Activated naive CD4-positive, alpha-beta T cell treated with anti-CD3 and anti-CD28 coated beads, Interleukin-2, amount 50 U/mL, for 72 hours (primary cell): ENCODE data around the gene PRR4. TPM values are rescaled to one million over a fixed set of nuclear protein-coding genes. Genes with fewer than 3 reads are reported as not detected.

ENCODE experiments used
- ATAC-seq, 2 donors: fragments of 150-1000 bp; cut with Tn5 transposase; 2 replicates each; pipeline ENCODE4 v1.10.0; 2021; ENCODE audit warnings: mild to moderate bottlenecking in 2 of 2, moderate library complexity in 2 of 2
- DNase-seq, 2 donors: peaks; one replicate each; pipeline ENCODE4 v3.0.0; 2021 to 2022; ENCODE audit warnings: low spot score in 2 of 2
- H3K27ac Mint-ChIP-seq, 2 donors: one replicate each; pipeline ENCODE4 v1.8.0; 2022; ENCODE audit warnings: mild to moderate bottlenecking in 2 of 2, mixed read lengths in 2 of 2
- H3K36me3 Mint-ChIP-seq, 2 donors: one replicate each; pipeline ENCODE4 v1.8.0; 2022; ENCODE audit warnings: mixed read lengths in 2 of 2
- H3K9me3 Mint-ChIP-seq, 2 donors: one replicate each; pipeline ENCODE4 v1.8.0; 2022; ENCODE audit warnings: mixed read lengths in 2 of 2
- total RNA-seq, 2 donors: library from RNA; stranded (reverse); gene quantifications; one replicate each; pipeline ENCODE4 v1.2.3, GENCODE V29; 2022

The PRR4 gene
- 1 to 10 TPM in 1 of 2 donors, under 1 TPM in 1; 0.48 to 2.4 TPM for total RNA-seq

GRCh38 chr12:10849425-10849878, at the start of gene PRR4:
TSS of gene PRR4 (minus strand) at chr12:10849475. CDS start at chr12:10849437, 38 bp downstream.
- H3K27ac Mint-ChIP-seq, result no peak within 1 kb of the TSS
- peaks cover 0 to 5% of the 10 kb centered on the region in 2 donors for H3K9me3 Mint-ChIP-seq
- H3K36me3 Mint-ChIP-seq, result peaks cover 0 to 7% of the 10 kb centered on the region in 2 donors
- ATAC-seq (peak; percentile 31 to 37), DNase-seq (no peak)

GRCh38 chr12:10896854-10897253, 47.6 kb upstream of the PRR4 start:
- Mint-ChIP-seq H3K27ac (no peak overlapping the region), H3K36me3 (peaks cover 15 to 26% of the 10 kb centered on the region in 2 donors), H3K9me3 (peaks cover 0 to 9% of the 10 kb centered on the region in 2 donors)
- no peak for DNase-seq
- ATAC-seq, result no peak

- H3K27ac Mint-ChIP-seq, result no peak overlapping the region
- DNase-seq (no peak), ATAC-seq (no peak)
- H3K36me3 Mint-ChIP-seq, result peaks cover 0 to 5% of the 10 kb centered on the region in 2 donors
- no peaks in the 10 kb centered on the region for H3K9me3 Mint-ChIP-seq
Observed at GRCh38 chr12:10891937-10892336, 42.7 kb upstream of the PRR4 start.

- H3K9me3 Mint-ChIP-seq, result no peaks in the 10 kb centered on the region
- DNase-seq (no peak), ATAC-seq (no peak)
- no peak overlapping the region for H3K27ac Mint-ChIP-seq
- peaks cover 0 to 4% of the 10 kb centered on the region in 2 donors for H3K36me3 Mint-ChIP-seq
Observed at GRCh38 chr12:10889226-10889625, 40.0 kb upstream of the PRR4 start.

GRCh38 chr12:10884086-10884725, 34.9 kb upstream of the PRR4 start, which contains the start of gene PRH1:
TSS of gene PRH1 (minus strand) at chr12:10884255. CDS start at chr12:10884217, 38 bp downstream.
- H3K9me3 Mint-ChIP-seq, result no peaks in the 10 kb centered on the region
- ATAC-seq (no peak), DNase-seq (no peak)
- H3K27ac Mint-ChIP-seq, result peak within 1 kb of the TSS in 1 of 2 donors; percentile 12
- peaks cover under 1 to 13% of the 10 kb centered on the region in 2 donors for H3K36me3 Mint-ChIP-seq

GRCh38 chr12:10873378-10873777, 24.1 kb upstream of the PRR4 start:
- no peak for ATAC-seq
- no peak for DNase-seq
- Mint-ChIP-seq H3K36me3 (peaks cover 19 to 34% of the 10 kb centered on the region in 2 donors), H3K27ac (no peak overlapping the region), H3K9me3 (peaks cover 9 to 15% of the 10 kb centered on the region in 2 donors)

- no peak for DNase-seq
- Mint-ChIP-seq H3K36me3 (peaks cover 10 to 29% of the 10 kb centered on the region in 2 donors), H3K27ac (no peak overlapping the region), H3K9me3 (peaks cover 3 to 12% of the 10 kb centered on the region in 2 donors)
- no peak for ATAC-seq
Observed at GRCh38 chr12:10867381-10867780, 18.1 kb upstream of the PRR4 start.

GRCh38 chr12:10863512-10864218, 14.4 kb upstream of the PRR4 start:
- no peak for ATAC-seq
- peaks cover 19 to 63% of the 10 kb centered on the region in 2 donors for H3K36me3 Mint-ChIP-seq
- H3K27ac Mint-ChIP-seq, result no peak overlapping the region
- H3K9me3 Mint-ChIP-seq, result peaks cover 16 to 37% of the 10 kb centered on the region in 2 donors
- DNase-seq, result no peak

GRCh38 chr12:10861366-10861765, 12.1 kb upstream of the PRR4 start:
- H3K9me3 Mint-ChIP-seq, result peaks cover 30 to 57% of the 10 kb centered on the region in 2 donors
- H3K27ac Mint-ChIP-seq, result no peak overlapping the region
- DNase-seq, result no peak
- ATAC-seq, result no peak
- H3K36me3 Mint-ChIP-seq, result peaks cover 42 to 72% of the 10 kb centered on the region in 2 donors

GRCh38 chr12:10855807-10856206, 6.5 kb upstream of the PRR4 start:
- no peak for DNase-seq
- peaks cover 37 to 53% of the 10 kb centered on the region in 2 donors for H3K36me3 Mint-ChIP-seq
- no peak for ATAC-seq
- H3K27ac Mint-ChIP-seq, result no peak overlapping the region
- peaks cover 22 to 43% of the 10 kb centered on the region in 2 donors for H3K9me3 Mint-ChIP-seq

- ATAC-seq (no peak), DNase-seq (no peak)
- H3K36me3 Mint-ChIP-seq, result peaks cover 35% of the 10 kb centered on the region in 2 donors
- H3K27ac Mint-ChIP-seq, result no peak overlapping the region
- peaks cover 20 to 28% of the 10 kb centered on the region in 2 donors for H3K9me3 Mint-ChIP-seq
Observed at GRCh38 chr12:10853776-10854175, 4.5 kb upstream of the PRR4 start.

- H3K36me3 Mint-ChIP-seq, result peaks cover 11 to 18% of the 10 kb centered on the region in 2 donors
- ATAC-seq (no peak), DNase-seq (no peak)
- no peak overlapping the region for H3K27ac Mint-ChIP-seq
- peaks cover 5 to 6% of the 10 kb centered on the region in 2 donors for H3K9me3 Mint-ChIP-seq
Observed at GRCh38 chr12:10851243-10851858, 2.1 kb upstream of the PRR4 start.

- H3K9me3 Mint-ChIP-seq, result peaks cover 0 to 5% of the 10 kb centered on the region in 2 donors
- no peak overlapping the region for H3K27ac Mint-ChIP-seq
- ATAC-seq (no peak), DNase-seq (no peak)
- peaks cover 0 to 7% of the 10 kb centered on the region in 2 donors for H3K36me3 Mint-ChIP-seq
Observed at GRCh38 chr12:10847744-10848143, 1.5 kb downstream of the PRR4 start.

GRCh38 chr12:10842862-10843261, 6.4 kb downstream of the PRR4 start:
- ATAC-seq (no peak), DNase-seq (no peak)
- Mint-ChIP-seq H3K9me3 (peaks cover 0 to 4% of the 10 kb centered on the region in 2 donors), H3K27ac (no peak overlapping the region), H3K36me3 (peaks cover 0 to 7% of the 10 kb centered on the region in 2 donors)

GRCh38 chr12:10838461-10838860, 10.8 kb downstream of the PRR4 start:
- DNase-seq, result no peak
- no peak for ATAC-seq
- H3K9me3 Mint-ChIP-seq, result peaks cover 4 to 6% of the 10 kb centered on the region in 2 donors
- no peak overlapping the region for H3K27ac Mint-ChIP-seq
- H3K36me3 Mint-ChIP-seq, result no peaks in the 10 kb centered on the region

GRCh38 chr12:10829994-10830393, 19.3 kb downstream of the PRR4 start:
- Mint-ChIP-seq H3K9me3 (no peaks in the 10 kb centered on the region), H3K27ac (no peak overlapping the region), H3K36me3 (no peaks in the 10 kb centered on the region)
- ATAC-seq (no peak), DNase-seq (no peak)

GRCh38 chr12:10826258-10826657, 23.0 kb downstream of the PRR4 start, which contains the start of gene TAS2R10:
TSS of gene TAS2R10 (minus strand) at chr12:10826358. CDS start at chr12:10826269, 89 bp downstream.
- Mint-ChIP-seq H3K36me3 (no peaks in the 10 kb centered on the region), H3K9me3 (no peaks in the 10 kb centered on the region), H3K27ac (no peak within 1 kb of the TSS)
- ATAC-seq (no peak), DNase-seq (no peak)
